Measurements from ENCODE around the gene FARS2.

GRCh38 chr6:5707281-5708045, 446.1 kb downstream of the FARS2 start:
- no peak for TF ChIP-seq POLR2A (IDR thresholded peaks at IDR 0.05)
- TF ChIP-seq, protein P1, sequence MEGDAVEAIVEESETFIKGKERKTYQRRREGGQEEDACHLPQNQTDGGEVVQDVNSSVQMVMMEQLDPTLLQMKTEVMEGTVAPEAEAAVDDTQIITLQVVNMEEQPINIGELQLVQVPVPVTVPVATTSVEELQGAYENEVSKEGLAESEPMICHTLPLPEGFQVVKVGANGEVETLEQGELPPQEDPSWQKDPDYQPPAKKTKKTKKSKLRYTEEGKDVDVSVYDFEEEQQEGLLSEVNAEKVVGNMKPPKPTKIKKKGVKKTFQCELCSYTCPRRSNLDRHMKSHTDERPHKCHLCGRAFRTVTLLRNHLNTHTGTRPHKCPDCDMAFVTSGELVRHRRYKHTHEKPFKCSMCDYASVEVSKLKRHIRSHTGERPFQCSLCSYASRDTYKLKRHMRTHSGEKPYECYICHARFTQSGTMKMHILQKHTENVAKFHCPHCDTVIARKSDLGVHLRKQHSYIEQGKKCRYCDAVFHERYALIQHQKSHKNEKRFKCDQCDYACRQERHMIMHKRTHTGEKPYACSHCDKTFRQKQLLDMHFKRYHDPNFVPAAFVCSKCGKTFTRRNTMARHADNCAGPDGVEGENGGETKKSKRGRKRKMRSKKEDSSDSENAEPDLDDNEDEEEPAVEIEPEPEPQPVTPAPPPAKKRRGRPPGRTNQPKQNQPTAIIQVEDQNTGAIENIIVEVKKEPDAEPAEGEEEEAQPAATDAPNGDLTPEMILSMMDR (IDR thresholded peaks at IDR 0.05) = no peak
